Measurements from ENCODE around the gene DIAPH1.

DIAPH1 gene

DNA sequence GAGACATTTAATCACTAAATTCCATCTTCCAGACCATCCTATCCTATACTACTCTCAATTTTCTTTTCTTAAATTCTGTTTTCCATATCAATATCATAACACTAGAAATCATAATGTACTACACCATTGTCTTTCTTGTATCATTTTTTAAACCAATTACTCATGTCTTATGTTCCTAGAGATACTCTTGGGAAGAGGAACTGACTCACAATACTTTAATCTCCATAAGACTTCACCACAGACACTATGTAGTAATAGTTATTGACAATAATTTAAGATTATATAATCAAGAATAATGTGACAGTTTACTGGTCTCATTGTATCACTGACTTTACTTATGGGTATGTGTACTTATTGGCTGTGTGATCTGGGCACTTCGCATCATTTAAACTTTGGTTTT lies 86.1 kb downstream of the DIAPH1 start:
- peaks cover 8% of the 10 kb centered on the region for H3K36me3 Mint-ChIP-seq
- H3K4me3 Mint-ChIP-seq = no peak overlapping the region
- H3K9me3 Mint-ChIP-seq (ENCODE audit: low read depth) = no peaks in the 10 kb centered on the region
- peaks cover 7% of the 10 kb centered on the region for H3K4me1 Mint-ChIP-seq (ENCODE audit: low read depth)
- no peak overlapping the region for H3K27ac Mint-ChIP-seq
- no peaks in the 10 kb centered on the region for H3K27me3 Mint-ChIP-seq

DNA sequence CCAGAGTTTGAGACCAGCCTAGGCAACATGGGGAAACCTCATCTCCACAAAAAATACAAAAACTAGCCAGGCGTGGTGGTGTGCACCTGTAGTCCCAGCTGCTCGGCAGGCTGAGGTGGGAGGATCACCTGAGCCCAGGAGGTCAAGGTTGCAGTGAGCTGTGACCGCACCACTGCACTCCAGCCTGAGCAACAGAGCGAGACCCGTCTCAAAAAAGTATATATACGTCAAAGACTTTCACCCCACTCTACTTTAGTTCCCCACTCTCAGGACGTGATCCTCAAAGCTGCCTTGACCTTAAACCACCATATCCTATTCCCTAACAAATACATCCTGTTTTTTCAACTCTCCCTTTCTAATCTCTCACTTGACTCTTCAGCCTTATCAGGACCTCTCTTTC lies 88.9 kb downstream of the DIAPH1 start:
- H3K36me3 Mint-ChIP-seq = no peaks in the 10 kb centered on the region
- H3K4me3 Mint-ChIP-seq = no peak overlapping the region
- no peaks in the 10 kb centered on the region for H3K9me3 Mint-ChIP-seq (ENCODE audit: low read depth)
- H3K27me3 Mint-ChIP-seq = no peaks in the 10 kb centered on the region
- peaks cover 11% of the 10 kb centered on the region for H3K4me1 Mint-ChIP-seq (ENCODE audit: low read depth)
- H3K27ac Mint-ChIP-seq = no peak overlapping the region

DNA sequence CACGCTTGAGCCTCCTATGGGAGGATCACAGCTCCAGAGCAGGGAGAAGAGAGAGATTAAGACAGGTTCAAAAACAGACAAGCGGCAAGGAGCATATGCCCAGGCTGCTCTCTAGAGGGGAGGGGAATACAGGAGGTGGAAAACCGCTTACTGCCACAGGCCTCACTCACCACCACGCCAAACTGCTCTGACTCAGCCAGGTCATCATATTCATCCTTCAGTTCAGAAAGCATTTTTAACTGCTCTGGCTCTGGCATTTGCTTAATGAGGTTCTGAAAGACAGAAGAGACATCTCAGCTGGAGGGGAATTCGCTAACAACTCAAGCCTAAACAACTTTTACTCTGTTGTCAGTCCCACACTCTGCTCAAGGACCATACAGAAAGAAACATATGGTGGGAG lies 89.8 kb downstream of the DIAPH1 start:
- Mint-ChIP-seq H3K36me3 (peaks cover 4% of the 10 kb centered on the region), H3K9me3 (ENCODE audit: low read depth) (no peaks in the 10 kb centered on the region), H3K27ac (peak overlapping the region; percentile 2), H3K4me3 (no peak overlapping the region), H3K27me3 (no peaks in the 10 kb centered on the region), H3K4me1 (ENCODE audit: low read depth) (peaks cover 15% of the 10 kb centered on the region)

DNA sequence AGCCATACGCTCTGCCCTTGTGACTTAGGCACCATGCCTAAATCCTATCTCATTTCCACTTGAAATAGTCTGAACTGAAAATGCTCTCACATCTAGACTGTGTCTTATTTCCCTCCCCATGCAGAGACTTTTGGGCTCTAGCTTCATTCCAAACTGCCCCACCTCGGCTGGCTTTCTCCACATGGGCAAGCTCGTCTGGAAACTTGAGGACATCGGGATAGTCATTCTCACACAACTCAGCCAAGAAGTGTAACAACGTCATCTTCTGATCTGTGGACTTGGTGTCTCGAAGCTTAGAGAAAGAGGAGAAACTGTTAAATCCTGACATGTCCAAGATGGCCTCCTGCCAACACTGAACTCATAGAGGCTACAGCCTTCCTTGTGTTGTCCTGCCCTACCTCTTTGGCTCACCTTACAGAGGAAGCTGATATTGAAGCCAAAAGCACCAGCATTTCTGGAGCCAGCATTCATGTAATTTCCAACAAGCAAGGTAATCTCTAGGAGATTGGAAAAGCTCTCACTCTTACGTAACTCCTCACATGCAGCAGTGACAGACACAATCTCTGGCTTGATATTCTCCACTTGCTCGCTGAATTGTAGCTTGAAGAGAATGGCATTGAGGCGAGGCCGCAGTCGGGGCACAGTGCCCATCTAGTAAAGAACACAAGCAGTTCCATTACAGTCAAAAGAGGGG lies 90.4 kb downstream of the DIAPH1 start:
- Mint-ChIP-seq H3K4me3 (no peak overlapping the region), H3K9me3 (ENCODE audit: low read depth) (no peaks in the 10 kb centered on the region), H3K27me3 (no peaks in the 10 kb centered on the region), H3K4me1 (ENCODE audit: low read depth) (peaks cover 15% of the 10 kb centered on the region), H3K27ac (peak overlapping the region; percentile 23), H3K36me3 (peaks cover 4% of the 10 kb centered on the region)

GRCh38 chr5:141527426-141527825 lies 91.4 kb downstream of the DIAPH1 start:
- H3K4me3 Mint-ChIP-seq = no peak overlapping the region
- H3K9me3 Mint-ChIP-seq (ENCODE audit: low read depth) = no peaks in the 10 kb centered on the region
- peaks cover 18% of the 10 kb centered on the region for H3K4me1 Mint-ChIP-seq (ENCODE audit: low read depth)
- peaks cover 4% of the 10 kb centered on the region for H3K36me3 Mint-ChIP-seq
- no peaks in the 10 kb centered on the region for H3K27me3 Mint-ChIP-seq
- H3K27ac Mint-ChIP-seq = no peak overlapping the region

- Mint-ChIP-seq H3K9me3 (ENCODE audit: low read depth) (no peaks in the 10 kb centered on the region), H3K4me3 (no peak overlapping the region), H3K36me3 (peaks cover 7% of the 10 kb centered on the region), H3K27ac (peak overlapping the region; percentile 61), H3K27me3 (no peaks in the 10 kb centered on the region), H3K4me1 (ENCODE audit: low read depth) (peaks cover 30% of the 10 kb centered on the region)
These were observed 93.1 kb downstream of the DIAPH1 start for GRCh38 chr5:141525653-141526052.

- peak overlapping the region; percentile 61 for H3K27ac Mint-ChIP-seq
- H3K36me3 Mint-ChIP-seq = peaks cover 7% of the 10 kb centered on the region
- H3K4me3 Mint-ChIP-seq = no peak overlapping the region
- H3K27me3 Mint-ChIP-seq = no peaks in the 10 kb centered on the region
- no peaks in the 10 kb centered on the region for H3K9me3 Mint-ChIP-seq (ENCODE audit: low read depth)
- H3K4me1 Mint-ChIP-seq (ENCODE audit: low read depth) = peaks cover 32% of the 10 kb centered on the region
These were observed 93.9 kb downstream of the DIAPH1 start for GRCh38 chr5:141524604-141525597.

GRCh38 chr5:141523991-141524390 lies 94.8 kb downstream of the DIAPH1 start:
- Mint-ChIP-seq H3K36me3 (peaks cover 7% of the 10 kb centered on the region), H3K4me3 (no peak overlapping the region)

DNA sequence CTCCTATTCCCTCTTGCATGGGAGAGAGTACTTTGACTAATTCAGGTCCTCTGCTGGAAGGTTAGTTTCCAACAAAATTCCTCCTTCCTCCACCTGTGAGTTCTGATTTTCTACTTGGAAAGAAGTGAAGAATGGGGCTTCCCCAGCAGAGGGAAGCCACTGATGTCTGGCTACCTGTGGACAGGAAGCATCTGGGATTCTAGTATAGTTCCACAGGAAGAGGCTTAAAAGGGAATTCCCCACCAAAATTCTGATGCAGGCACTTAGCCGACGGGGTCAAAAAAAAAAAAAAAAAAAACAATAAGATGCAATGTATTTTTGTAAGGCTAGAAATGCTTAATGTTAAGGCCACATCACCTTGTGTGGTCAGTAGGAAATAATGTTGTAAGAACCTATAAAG lies 96.5 kb downstream of the DIAPH1 start:
- no peak overlapping the region for H3K4me3 Mint-ChIP-seq
- H3K36me3 Mint-ChIP-seq = peaks cover 7% of the 10 kb centered on the region
- H3K27ac Mint-ChIP-seq = peak overlapping the region; percentile 16
- H3K4me1 Mint-ChIP-seq (ENCODE audit: low read depth) = peaks cover 33% of the 10 kb centered on the region
- H3K9me3 Mint-ChIP-seq (ENCODE audit: low read depth) = no peaks in the 10 kb centered on the region
- H3K27me3 Mint-ChIP-seq = no peaks in the 10 kb centered on the region

More at GRCh38 chr5:141523991-141524390, 94.8 kb downstream of the DIAPH1 start:
- no peak overlapping the region for H3K27ac Mint-ChIP-seq
- no peaks in the 10 kb centered on the region for H3K9me3 Mint-ChIP-seq (ENCODE audit: low read depth)
- peaks cover 33% of the 10 kb centered on the region for H3K4me1 Mint-ChIP-seq (ENCODE audit: low read depth)
- H3K27me3 Mint-ChIP-seq = no peaks in the 10 kb centered on the region

GRCh38 chr5:141521244-141521781 lies 97.5 kb downstream of the DIAPH1 start:
- H3K27me3 Mint-ChIP-seq = no peaks in the 10 kb centered on the region
- H3K4me1 Mint-ChIP-seq (ENCODE audit: low read depth) = peaks cover 33% of the 10 kb centered on the region
- H3K36me3 Mint-ChIP-seq = peaks cover 9% of the 10 kb centered on the region
- H3K4me3 Mint-ChIP-seq = no peak overlapping the region
- H3K27ac Mint-ChIP-seq = peak overlapping the region; percentile 36
- H3K9me3 Mint-ChIP-seq (ENCODE audit: low read depth) = no peaks in the 10 kb centered on the region

DNA sequence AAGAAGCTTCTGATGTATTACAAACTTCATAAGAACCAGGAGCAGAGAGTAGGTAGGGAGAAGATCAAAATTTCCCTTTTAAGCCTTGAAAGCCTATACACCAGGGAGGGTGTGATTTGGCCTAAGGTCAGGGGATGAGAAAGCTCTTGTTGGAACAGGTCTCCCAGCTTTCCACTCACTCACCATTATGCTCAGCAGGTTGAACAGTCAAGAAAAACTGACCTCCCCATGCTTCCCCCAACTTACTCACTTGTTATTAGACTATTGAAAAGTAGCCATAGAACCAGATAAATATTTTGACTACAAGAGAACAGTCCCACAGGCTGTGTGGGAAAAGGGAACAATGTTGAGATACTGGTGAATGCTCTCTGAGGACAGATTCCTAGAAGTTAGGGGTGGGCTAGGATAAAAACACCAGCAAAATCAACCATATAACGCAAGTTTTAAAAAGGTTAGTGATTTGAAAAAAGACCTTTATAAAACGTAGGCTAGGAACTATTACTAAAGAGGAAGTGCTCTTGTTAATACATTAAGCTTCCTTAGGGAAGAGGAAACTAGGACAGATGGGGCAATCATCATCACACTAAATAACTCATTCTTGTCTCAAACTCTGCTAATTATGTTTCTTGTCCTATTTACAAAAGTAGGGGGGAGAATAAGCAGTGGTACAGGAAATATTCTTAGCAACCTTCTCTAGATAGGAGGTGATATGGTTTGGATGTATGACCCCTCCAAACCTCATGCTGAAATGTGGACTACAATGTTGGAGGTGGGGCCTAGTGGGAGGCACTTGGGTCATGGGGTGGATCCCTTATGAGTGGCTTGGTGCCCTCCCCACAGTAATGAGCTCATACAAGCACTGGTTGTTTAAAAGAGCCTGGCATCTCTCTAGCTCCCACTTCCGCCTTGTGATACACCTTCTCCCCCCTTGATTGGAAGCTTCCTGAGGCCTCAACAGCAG lies 98.9 kb downstream of the DIAPH1 start:
- Mint-ChIP-seq H3K27ac (peak overlapping the region; percentile 46), H3K9me3 (ENCODE audit: low read depth) (no peaks in the 10 kb centered on the region), H3K36me3 (peaks cover 9% of the 10 kb centered on the region), H3K4me3 (no peak overlapping the region), H3K27me3 (no peaks in the 10 kb centered on the region), H3K4me1 (ENCODE audit: low read depth) (peaks cover 27% of the 10 kb centered on the region)

DNA sequence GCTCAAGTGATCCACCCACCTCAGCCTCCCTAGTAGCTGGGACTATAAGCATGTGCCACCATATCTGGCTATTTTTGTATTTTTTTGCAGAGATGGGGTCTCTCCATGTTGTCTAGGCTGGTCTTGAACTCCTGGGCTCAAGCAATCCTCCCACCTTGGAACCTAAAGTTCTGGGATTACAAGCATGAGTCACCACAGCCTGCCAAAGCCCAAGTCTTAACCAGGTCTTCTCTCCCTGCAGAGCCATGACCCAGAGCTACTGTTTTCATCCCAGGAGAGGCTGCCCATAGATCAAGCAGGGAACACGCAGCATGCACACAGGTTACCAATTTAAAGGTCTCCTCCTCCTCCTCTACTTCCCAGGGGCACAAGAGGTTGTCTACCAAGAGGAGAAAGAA lies 100.2 kb downstream of the DIAPH1 start:
- H3K27me3 Mint-ChIP-seq = no peaks in the 10 kb centered on the region
- no peak overlapping the region for H3K27ac Mint-ChIP-seq
- H3K9me3 Mint-ChIP-seq (ENCODE audit: low read depth) = no peaks in the 10 kb centered on the region
- H3K36me3 Mint-ChIP-seq = peaks cover 5% of the 10 kb centered on the region
- peaks cover 35% of the 10 kb centered on the region for H3K4me1 Mint-ChIP-seq (ENCODE audit: low read depth)
- no peak overlapping the region for H3K4me3 Mint-ChIP-seq

GRCh38 chr5:141517880-141518617 lies 100.8 kb downstream of the DIAPH1 start:
- Mint-ChIP-seq H3K9me3 (ENCODE audit: low read depth) (no peaks in the 10 kb centered on the region), H3K4me1 (ENCODE audit: low read depth) (peaks cover 38% of the 10 kb centered on the region), H3K27ac (no peak overlapping the region), H3K4me3 (no peak overlapping the region), H3K27me3 (no peaks in the 10 kb centered on the region), H3K36me3 (peaks cover 5% of the 10 kb centered on the region)

GRCh38 chr5:141517312-141517711 lies 101.5 kb downstream of the DIAPH1 start:
- Mint-ChIP-seq H3K27me3 (no peaks in the 10 kb centered on the region), H3K4me3 (no peak overlapping the region), H3K9me3 (ENCODE audit: low read depth) (no peaks in the 10 kb centered on the region), H3K27ac (no peak overlapping the region), H3K4me1 (ENCODE audit: low read depth) (peaks cover 41% of the 10 kb centered on the region), H3K36me3 (peaks cover 5% of the 10 kb centered on the region)
